Activated CD4-positive, alpha-beta T cell treated with anti-CD3 and anti-CD28 coated beads for 48 hours (primary cell): ENCODE results near the gene DPF3.

ENCODE experiments used
- DNase-seq: peaks from one replicate; pipeline ENCODE4 v3.0.0-alpha.2; 2020

DPF3 gene

DNA sequence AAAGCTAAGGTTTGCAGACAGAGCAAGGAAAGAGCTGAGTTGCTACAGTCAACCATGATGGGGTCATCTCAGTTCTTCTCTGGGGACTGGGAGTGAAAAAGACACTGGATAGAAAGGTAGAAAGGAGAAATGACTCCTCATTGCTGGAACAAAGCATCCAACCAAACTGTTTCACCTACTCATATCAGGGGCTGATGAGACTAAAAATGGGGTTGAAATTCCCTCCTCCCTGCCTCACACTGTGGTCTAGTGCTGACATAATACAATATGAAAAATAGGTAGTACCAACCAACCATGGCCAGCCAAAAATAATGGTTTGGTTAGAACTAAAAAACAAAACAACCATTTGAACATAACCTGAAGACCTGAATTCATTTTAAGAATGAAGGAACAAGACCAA lies 220.7 kb downstream of the DPF3 start:
- no peak for DNase-seq

DNA sequence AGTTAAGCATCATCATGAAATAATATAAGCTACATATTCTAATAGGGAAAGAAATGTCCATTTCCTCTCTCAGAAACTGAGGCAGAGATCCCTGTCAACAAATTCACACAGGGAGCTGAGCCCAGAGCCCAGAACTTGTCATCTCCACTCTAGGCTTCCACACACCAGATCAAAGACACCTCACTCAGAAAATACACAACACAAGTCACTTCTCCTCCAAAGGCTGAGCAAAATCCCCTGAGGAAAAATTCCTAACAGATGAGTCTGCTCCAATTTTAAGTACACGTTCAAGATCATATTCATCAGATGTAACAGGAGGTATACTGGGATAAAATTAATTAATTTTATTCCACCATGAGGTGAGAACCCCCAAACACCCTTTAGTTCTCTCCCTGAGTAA lies 227.3 kb downstream of the DPF3 start:
- DNase-seq: no peak

DNA sequence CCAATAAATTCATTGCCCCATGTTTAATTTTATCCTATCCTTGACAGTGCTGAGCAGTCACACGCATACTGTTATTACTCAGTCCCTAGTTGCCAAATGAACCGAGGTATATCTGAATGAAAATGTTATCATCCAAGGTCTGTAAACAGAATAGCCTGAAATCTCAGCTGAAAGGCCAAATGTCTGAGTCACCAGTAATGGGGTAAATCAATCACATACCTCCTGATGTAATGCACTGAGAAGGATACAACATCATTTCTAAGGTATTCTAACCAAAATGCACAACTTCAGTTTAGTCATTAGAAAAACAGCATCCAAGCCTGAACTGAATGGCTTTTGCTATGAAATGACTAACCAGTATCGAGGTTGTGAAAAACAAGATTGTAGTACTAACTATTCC lies 228.6 kb downstream of the DPF3 start:
- DNase-seq: no peak

DNA sequence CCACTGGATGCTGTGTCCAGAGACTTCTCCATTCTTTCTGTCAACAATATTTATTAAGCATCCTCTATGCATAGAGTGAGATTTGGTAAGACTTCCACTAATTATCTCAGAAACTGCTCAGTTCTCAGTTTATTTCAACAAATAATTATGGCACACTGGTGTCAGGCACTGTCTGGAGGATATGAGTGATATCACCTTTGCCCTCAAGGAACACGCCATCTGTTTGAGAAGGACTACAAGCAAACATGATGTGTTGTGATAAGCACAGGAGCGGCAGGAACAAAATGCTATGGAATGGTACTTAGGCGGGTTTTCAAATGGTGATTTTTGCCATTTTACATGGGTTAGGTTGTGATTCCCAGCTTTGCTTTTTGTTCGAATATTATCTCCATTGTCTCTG lies 229.2 kb downstream of the DPF3 start:
- DNase-seq: no peak

DNA sequence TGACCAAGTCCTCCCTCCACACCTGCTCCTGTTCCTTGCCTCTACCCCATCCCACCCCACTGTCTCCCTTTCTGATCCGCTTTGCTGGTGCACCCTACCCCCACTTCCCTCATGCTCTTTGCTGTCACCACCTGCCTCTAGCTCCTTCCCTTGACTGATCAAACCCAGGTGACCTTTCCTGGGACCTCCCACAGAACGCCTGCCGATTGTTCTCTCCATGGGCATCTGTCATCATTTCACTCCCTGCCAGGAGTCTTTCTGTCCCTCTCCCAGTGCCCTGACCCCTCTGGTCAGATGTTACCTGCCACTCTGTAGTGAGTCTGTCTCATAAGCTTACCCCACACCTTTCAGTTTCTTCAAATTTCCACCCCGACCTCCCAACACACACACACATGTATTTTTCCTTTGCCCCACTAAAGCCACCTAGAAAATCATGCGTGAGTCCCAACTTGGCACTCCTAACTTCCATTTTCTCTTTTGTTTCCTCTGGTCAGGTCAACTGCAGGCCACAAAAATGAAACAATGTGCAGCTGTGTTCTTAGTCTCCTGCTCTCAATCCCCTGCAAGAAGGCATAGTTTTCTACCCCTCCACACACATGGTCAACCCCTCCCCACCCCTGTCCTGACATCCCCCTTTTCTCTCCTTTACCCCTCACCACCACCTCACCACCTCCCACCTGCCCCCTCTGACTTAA lies 229.8 kb downstream of the DPF3 start:
- DNase-seq: no peak

DNA sequence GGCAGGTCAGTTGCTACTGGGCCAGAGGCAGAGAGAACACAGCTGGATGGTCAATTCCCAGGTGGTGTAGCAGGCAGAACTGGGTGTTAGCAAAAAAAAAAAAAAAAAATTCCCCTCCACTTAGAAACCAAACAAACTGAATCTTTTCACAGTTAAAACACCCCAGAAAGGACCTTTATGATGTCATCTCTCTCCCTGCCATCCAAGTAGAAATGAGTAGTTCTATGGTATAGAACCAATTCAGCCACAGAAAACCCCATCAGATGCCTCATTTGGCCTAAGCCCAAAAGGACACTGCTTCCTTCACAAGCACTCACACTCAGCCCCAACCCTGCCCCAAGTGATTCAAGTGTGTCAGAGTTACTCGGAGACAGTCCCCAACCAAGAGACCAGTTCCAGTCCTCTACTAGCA lies 230.8 kb downstream of the DPF3 start:
- peak; percentile 5 for DNase-seq

DNA sequence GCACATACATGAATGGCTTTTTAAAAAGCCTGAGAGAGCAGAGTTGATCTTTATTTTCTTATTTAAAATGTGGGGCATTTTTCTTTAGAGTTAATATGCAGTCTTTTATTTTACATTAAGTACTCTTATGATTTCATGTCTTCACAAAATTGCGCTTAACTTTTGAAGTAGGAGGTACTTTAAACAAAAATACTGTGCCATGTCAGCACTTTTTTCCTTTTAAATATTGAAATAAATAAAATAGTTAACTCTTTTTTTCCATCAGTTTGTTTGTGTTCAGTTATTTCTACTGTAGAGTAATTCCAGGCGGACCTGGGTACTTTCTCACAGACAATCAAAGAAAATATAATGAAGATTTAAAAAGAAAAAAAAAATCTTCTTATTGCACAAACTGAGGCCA lies 231.7 kb downstream of the DPF3 start:
- DNase-seq: no peak

DNA sequence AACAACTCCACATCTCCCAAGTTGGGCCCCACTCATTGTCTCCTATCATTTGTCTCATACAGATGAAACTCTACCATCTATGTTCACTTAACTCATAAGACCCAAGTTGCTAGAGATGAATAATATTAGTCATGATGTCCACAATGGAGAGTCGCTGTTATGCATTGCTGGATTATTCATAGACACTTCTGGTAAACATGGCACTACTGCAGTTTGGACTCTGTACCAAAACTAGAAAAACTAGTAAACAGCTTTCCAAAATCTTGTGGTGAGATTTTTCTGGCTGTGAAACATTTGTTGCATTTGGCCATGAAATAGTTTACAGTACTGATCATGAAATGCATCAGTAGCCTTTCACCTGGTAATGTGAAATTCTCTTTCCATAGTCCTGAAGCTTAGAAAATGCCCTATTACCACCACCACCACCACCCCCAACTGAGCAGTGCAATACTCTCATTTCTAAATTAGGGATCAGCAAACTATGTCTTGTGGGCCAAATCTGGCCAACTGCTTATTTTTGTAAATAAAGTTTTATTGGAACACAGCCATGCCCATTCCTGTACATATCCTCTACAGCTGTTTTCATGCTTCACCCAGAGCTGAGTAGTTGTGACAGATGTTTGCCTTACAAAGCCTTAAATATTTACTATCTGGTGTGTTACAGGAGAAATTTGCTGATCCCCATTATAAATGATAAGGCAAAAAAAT lies 236.5 kb downstream of the DPF3 start:
- no peak for DNase-seq

DNA sequence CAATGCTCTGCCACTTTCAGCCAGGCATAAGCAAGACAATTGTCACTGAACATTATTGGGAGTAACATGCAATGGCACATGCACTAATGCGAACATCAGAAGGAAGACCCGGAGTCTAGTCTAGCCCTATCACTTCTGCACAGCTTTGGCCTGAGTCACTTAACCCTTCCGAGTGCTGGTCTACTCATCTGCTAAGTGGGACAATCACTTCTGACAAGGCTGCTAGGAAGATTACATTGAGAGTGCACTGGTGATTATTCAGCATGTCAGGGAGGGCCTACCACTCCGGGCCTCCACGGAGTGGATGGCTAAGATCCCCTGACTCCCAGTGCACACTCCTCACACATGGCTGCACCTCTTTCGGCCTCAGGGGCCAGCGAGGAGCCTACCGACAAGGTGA lies 240.9 kb downstream of the DPF3 start:
- DNase-seq: no peak

DNA sequence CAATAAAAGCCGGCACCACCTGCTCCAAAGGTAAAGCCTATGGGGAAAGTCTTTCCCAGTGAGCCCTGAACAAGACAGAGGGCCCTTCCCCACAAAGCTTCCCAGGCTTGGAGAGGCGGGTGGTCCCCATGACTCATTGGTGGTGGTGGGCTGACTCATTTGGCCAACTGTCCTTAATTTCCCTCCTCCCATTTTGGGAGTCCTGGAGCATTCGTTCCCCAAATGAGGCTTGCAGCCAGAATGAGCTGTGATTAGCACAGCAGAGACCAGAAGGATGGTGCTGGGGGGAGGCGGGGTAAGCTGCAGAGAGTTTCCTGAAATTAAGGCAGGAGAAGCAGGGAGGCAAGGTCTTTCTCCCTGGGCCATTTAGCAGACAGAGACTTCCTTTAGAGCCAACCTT lies 241.7 kb downstream of the DPF3 start:
- DNase-seq: no peak

DNA sequence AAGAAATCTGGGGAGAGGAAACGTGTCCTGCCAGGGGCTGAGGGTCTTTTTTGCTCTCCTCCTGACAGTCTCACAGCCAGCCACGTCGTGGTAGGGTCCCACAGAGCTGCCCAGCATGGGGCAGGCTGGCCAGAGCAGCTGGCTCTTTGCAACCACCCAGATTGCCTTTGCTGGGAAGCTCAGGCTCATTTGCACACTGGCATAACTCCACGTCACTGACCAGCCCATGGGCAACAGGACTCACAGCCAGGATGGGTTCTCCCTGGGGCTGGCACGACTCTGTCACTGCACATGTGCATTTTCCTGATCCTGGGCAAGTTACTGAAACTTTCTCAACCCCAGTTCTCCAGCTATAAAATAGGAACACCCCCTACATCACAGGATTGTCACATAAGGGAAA lies 242.2 kb downstream of the DPF3 start:
- no peak for DNase-seq

DNA sequence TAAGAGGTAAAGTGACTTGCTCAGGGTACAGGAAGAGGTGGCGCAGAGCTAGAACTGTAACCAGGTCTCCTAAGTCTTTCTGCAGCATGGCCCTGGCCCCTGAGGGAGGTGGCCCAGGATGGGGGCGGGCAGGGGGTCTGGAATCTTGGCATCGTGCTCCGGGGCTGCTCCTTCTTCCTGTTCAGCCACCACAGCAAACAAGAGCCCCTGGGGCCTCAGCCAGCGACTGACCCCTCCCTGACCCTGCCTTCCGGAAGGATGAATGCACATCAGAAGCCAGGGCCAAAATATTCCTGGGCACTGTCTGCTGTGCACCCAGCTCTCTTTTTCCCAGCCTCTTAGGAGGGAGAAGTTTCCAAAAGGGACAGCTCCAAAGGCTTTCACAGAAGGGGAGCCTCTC lies 242.8 kb downstream of the DPF3 start:
- no peak for DNase-seq

DNA sequence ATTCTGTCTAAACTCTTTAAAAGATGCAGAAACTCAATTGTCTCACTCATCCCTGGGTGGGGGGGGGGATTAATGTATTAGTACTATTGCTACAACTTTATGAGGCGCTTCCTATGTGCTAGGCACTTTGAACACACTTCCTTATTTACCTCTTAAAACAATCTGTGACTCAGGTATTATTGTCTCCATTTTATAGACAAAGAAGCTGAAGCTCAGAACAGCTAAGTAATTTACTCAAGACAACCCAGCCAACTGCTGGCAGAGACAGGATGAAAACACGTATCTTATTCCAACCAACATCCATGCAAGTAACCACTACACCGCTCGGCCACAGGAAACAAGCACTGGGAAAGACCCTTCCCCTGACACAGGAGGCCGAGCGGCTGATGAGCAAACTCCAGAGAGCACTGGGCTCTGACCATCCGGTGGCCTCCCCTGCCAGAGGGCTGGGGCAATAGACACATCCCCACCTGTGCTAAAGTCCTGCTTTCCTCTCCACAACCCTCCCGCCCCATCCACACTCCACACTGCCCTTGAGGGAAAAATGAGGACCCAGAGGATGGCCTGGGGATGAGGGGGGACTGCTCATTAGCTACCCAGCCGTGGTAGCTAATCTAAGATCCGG lies 244.2 kb downstream of the DPF3 start:
- DNase-seq: no peak

DNA sequence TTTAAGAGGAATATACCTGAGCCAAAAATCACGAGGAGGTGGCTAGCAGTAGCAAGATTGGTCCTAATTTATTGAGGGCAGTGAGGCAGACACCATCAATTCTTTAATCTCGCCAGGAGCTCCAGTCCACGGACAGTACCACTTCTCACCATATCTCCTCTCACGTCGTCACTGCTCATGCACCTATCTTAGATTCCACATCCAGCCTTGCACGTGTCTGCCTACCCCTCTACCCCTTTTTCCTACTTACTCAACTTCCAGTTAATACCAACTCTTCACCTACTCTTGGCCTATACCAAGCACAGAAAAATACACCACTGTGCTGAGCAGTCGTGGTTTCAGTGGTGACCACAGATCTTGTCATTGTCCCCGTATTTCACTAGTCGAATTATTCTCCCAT lies 246.1 kb downstream of the DPF3 start:
- no peak for DNase-seq

DNA sequence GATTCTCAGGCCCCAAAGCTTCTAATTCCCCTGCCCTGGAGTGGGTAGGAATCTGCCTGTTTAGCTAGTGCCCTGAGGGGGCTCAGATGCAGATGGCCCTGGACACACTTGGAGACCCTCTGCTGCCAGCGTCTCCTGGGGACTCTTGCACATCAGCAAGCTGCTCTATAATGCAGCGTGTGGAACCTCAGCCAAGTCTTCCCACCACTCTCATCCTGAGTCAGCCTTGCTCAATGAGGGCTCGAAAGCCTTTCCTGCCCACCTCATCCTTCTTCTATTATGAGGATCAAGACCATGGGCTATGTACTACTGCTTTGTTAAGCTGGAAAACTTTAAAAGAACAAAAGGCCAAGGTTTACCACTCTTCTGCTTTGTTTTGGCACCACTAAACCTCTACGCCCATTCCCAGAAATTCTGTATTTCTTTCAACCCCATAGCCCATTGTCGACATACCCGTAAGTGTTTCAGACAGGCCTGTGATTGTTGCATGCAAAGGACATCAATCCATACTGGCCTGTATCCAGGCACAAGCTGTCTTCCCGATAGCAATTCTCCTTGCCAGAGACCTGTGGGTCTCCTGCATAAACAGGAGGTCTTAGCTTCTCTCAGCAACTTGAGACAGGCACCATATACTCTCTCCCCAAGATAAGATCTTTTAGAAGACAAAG lies 246.9 kb downstream of the DPF3 start:
- no peak for DNase-seq

DNA sequence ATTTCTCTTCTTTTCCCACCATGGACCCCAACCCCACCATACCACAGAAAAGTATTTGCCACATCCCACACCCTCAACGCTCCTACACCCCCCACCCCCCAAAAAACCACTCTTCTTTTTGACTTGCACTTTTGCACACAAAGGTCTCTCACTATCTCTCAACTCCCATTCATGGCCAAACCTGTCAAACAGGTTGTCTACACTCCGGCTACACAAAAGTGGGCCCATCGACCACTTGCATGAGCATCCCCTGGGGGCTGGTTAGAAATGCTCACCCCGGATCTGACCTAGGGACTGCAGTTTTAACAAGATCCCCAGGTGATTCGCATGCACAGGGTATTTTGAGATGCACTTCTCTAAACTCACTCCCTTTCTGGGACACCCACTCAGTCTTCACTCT lies 248.2 kb downstream of the DPF3 start:
- DNase-seq: no peak

DNA sequence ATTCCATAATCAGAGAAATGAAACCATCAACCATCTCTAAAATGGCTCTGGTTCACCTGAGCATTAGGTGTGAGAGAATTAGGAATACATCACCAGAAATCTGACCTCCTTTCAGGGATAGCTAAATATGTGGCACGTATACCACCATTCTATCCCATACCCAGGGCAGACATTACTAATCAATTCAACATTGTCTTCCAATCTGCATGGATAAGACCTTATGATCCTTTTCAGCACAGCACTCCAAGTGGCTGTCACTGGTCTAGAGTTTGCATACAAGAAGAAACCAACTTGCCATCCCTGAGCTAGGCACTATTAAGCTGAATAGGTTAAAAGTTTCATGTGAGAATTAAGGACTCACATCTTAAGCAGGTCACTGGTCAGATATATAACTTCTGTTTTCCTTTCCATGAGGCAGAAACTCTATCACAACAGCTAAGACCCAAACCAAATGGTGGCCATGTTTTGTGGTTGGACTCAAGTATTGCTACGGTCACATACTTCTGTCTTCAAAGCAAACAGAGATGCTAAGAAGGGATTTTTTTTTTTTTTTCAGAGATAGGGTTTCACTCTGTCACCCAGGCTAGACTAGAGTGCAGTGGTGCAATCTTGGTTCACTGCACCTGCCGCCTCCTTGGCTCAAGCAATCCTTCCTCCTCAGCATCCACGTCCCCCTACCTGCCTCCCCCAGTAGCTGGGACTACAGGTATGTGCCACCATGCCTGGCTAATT lies 249.0 kb downstream of the DPF3 start:
- DNase-seq: no peak

DNA sequence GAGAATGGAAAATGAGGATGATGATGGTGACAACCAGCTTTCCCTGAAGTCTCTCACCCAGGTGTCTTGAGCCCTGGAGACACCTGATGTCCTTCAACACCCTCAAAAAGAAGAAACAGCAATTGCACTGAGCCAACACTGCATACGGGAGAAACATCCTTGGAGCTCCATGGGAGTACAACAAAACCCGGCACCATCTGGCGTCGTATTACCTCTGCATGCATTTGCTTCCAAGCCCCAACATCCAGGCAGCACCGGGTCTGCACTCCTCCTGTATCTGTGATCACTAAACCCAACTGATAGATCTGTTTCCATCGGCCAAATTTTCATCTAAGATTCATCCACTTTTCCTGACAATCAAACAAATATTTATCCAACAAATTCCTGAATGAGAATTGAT lies 249.9 kb downstream of the DPF3 start:
- DNase-seq: no peak

DNA sequence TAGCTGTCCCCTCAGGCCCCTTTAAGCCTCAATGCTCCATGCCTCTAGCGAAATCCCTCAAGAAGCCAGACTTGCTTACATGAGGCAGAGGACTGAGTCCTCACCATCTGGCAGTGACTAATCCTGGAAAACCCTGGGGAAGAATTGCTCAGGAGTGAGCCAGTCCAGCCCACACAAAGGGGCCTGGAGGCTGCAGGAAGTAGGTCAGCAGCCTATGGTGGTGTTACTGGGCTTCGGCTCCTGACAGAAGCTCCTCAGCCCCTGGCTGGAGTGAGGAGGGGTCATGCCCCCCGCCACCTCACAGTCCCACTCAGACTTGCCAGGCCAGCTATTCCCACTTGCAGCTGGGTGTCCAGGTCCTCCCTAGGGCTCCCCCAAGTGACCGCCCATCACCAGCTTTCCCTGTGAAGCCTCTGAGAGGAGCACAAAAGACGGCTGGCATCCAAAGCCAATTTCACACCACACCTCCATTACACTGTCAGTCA lies 250.5 kb downstream of the DPF3 start:
- DNase-seq: no peak

DNA sequence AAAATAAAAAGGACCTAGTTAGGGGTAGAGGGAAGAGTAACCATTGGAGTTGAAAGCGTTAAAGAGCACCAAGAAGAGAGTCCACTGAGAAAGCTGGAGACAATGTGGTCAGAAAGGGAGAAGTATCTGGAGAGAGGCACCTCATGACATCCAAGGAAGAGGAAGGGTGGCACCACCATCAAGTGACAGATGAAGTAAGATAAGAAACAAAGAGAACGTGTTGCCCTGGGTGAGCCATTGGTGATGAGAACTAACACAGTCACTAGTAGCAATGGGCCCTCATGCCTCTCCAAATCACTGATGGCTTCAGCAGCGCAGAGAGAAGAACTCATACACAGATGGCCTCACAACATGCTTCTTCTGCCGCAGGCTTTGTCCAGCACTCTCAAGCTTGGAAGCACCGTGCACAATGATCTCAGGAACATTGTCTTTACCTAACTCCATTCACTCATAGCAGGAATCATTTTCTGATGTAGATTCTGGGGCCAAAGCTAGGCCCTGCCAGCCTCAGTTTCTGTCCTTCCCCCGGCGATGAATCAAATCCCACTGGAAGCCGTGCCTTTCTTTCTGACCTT lies 252.9 kb downstream of the DPF3 start:
- DNase-seq: no peak

DNA sequence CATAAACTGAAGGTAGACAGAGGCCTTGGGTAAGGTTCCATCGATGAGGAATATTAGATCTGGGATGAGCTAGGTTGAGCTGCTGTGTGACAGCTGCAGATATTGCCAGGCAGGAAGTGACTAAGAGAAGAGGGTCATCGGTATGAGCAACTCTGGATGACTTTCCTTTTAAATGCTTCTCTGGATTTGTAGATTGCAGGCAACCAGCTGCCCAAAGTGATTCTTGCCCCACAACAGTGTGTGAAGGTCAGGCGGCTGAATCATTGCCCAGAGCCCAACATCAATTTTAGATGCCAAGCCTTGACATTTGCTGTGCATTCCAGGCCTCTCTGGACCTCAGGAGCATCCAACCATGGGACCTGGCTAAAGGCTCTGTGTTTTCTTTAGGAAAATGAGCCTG lies 255.9 kb downstream of the DPF3 start:
- DNase-seq: no peak

DNA sequence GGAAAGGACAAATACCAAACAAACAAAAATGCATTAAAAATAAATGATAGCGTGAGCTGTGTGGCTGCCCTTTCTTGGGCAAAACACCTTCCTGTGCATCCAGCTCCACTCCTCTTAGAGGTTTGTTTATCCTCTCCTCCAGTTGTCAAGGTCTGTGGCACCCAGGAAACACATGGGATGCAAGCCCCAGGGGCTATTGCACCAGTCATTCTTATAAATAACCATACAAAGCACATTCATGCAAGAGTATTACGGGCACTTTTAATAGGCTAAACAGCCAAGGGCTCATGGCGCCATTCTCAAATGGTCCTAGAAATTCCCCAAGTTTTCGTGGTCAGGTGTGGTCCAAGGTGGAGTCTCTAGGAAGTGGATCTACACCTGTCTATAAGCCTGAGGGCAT lies 257.0 kb downstream of the DPF3 start:
- no peak for DNase-seq

DNA sequence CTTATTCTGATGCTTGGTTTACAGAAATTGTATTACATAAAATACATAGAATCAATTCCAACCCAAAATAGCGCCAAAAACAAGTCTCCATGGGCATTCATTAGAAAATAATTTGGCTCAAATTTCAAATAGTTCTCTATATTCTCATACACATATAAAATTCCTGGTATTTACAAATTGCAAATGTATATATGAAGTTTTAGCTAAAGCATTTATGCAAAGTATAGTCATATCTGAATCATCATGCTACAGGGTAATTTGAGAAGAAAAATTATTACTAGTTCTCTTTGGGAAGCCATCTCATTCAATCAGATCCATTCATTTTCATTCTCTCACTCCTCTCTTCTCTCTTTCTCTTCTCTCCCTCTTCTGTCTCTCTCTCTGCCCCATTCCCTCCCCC lies 257.8 kb downstream of the DPF3 start:
- no peak for DNase-seq
